Glomerular visceral epithelial cell (primary cell): Measurements from ENCODE around the gene MYO18B.

Source experiments
- DNase-seq: peaks from one replicate; pipeline ENCODE4 v3.0.0-alpha.2; 2016; ENCODE audit errors: extremely low spot score

The MYO18B gene

GRCh38 chr22:25749420-25750169 lies 7.6 kb downstream of the MYO18B start:
- DNase-seq, result no peak

DNA sequence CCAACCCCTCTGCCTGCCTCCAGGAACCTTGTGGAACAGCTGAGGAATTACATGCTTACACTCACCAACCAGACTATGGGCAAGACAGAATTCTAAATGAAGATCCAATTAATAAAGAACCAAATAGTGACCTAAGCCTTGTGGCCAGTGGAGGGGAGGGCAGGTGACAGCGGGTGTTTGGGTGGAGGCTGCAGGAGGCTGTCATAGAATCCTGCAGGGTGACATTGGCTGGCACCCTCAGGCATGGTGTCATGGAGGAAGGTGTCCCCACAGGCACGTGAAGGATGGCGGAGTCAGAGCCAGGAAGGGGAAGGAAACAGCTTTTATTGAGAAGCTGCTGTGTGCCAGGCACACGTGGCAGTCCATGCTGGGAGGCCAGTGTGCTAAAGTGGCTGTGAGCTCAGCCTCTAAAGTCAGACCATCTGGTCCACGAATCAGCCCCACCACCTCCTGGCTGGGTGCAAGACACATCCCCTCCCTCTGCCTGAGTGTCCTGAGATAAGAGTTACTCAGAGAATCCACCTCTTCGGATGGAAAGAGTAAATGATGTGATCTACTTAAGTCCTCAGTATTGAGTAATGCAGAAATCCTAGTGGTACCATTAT lies 8.7 kb downstream of the MYO18B start:
- no peak for DNase-seq

- no peak for DNase-seq
Observed at GRCh38 chr22:25751174-25751581, 9.2 kb downstream of the MYO18B start.

DNA sequence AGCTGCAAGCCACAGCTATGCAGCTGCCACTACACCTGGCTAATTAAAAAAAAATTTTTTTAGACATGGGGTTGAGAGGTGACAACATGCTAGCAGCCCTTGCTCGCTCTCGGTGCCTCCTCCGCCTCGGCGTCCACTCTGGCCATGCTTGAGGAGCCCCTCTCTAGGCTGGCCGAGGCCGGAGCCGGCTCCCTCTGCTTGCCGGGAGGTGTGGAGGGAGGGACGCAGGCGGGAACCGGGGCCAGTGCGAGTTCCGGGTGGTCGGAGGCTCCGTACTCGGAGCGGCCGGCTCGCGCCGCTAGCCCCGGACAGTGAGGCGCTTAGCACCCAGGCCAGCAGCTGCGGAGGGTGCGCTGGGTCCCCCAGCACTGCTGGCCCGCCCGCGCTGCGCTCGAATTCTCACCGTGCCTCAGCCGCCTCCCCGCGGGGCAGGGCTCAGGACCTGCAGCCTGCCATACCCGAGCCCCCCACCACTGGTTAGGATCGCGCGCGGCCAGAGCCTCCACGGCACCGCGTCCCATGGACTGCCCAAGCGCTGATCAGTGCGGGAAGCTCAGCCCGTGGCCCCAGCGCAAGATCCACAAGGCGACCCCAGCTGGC lies 10.7 kb downstream of the MYO18B start:
- DNase-seq, result no peak

GRCh38 chr22:25753252-25753651 lies 11.3 kb downstream of the MYO18B start:
- no peak for DNase-seq

DNA sequence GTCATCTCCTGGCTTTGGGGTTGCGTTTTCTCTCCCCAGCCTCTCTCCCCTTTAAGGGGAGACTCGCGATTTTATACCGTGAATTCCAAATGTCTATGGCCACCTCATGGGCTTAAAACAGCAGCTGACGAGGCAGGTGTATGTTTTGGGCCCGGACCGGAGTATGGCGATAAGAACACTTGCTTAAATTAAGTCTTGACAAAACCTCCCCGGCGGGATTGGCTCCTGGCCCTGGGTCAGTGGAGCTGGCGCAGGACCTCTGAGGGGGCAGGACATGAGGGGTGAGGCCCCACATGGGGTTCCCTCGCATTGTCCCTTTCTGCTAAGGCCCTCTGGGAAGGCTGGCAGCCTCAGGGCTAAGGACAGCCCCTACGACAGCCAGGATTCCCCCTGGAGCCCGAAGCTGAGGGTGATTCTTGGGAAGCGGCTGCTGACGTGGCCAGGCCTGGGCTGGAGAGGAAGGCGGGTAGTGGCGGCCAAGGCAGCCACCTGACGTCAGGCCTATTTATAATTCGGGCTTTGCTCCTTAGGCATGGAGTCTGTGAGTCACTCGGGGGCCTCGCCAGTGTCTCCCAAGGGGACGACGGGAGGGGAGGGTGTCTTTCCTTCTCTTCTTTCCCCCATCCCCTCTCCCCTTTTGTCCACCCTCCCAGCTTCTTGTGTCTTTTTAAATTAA lies 12.7 kb downstream of the MYO18B start:
- DNase-seq, result no peak

DNA sequence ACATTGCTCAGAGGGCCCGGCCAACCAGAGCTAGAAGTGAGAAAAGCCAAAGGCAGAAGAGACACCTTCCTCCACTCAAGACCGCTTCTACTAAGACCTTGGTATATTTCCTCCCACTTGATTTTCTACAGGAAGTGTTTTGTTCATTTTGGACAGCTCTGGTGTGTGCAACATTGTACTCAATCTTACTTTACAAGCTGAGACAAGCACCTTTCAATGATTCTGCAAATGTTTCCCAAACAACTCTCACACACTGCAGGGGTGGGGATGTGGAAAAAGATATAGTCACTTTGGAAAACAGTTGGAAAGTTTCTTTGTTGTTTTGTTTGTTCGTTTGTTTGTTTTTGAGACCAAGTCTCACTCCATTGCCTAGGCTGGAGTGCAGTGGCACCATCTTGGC lies 15.7 kb downstream of the MYO18B start:
- no peak for DNase-seq

DNA sequence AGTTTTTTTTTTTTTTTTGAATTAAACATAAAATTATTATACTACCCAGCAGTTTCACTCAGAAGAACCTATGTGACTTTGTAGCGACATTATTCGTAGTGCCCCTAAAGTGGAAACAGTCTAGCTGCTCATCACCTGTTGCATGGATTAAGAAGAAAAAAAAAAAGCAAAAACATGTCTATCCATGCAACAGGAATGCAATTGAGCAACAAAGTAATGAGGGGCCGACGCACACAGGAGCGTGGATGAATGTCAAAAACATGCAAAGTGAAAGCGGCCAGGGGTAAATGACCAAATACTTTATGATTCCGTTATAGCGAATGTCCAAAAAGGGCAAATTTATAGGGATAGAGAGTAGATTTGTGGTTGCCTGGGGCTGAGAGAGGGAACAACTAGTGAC lies 16.3 kb downstream of the MYO18B start:
- no peak for DNase-seq

DNA sequence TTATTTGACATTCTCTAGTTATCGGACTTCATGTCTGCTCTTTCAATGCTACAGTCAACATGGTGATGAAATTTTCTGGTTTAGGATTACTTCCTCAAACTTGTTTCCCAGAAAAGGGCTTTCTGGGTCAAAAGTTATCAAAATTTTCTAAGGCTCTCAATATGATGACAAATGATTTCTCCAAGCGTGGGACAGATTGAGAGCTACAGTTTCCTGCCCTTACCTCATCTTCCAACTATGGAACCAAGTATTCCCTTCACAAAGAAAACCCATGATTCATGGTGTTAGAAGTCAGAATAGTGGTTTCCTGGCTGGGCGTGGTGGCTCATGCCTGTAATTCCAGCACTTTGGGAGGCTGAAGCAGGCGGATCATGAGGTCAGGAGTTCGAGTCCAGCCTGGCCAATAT lies 17.8 kb downstream of the MYO18B start:
- DNase-seq, result peak; percentile 87

GRCh38 chr22:25760294-25760693 lies 18.3 kb downstream of the MYO18B start:
- no peak for DNase-seq

DNA sequence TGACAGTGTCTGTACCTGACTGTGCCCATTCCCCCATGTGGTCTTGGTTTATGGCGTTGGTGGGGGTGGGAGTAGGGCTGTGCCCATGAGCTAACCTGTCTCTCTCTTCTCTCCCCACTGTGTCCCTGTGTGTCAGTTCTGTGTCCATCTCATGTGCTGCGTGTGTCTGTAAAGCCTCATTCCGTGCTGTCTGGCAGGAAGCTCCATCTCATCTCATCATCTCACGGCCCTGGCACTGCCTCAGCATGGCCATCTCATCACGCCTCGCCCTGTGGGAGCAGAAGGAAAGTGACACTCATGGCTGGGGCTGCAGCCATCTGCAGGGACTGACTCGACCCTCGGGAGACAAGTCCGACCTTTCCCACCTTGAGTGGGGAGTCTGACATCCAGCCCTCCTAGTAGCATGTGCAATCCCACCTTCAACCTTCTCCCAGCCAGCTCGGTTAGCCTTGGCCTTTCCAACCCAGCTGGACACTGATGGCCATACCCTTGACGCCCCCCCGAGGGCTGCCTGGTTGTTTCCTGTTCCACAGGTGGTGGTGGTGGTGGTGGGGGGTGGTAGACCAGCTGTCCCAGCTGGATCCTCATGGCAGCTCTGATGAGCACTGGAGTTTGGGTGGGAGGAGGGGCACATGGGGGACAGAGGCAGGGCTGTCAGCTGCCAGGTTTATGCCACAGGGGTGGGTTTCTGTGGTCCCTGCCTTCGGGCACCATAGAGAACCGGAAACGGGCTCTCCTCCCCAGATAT lies 19.0 kb downstream of the MYO18B start:
- DNase-seq, result no peak

DNA sequence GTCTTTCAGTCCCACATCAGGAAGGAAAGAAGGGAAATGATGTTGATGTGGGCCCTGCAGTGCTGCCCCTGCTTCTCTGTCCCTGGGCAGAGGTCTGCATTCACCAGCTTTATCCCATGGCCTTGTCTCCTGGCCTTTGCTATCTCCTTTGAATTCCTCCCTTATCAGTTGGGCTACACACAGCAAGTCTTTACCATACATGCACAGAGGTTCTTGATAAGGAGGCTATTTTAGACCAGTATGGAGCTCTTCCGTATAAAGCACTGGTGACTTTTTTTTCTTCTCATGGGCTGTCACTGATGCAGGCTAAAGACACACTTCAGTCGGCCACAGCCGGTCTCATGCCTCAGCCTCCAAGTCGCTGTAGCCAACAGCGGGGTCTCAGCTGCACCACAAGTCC lies 20.2 kb downstream of the MYO18B start:
- no peak for DNase-seq

GRCh38 chr22:25763239-25763777 lies 21.3 kb downstream of the MYO18B start:
- DNase-seq, result no peak

- no peak for DNase-seq
Observed at GRCh38 chr22:25764270-25765015, 22.5 kb downstream of the MYO18B start.

DNA sequence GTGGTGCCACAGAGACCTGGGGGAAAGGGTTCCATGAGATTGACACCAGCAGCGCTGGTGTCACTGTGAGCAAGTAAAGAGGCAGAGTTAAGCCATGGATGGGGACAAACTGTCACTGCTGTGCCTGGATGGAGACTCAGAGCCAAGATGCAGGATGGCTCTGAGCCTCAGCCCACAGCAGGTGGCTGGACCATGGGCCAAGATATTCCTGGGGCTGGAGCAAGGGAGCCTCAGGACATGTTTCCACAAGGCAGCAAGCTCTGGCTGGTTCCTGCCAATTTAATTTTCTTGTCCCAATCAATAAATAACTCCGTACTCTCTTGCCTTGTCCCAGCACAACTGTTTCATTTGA lies 23.0 kb downstream of the MYO18B start:
- DNase-seq, result no peak

- DNase-seq, result no peak
Observed at GRCh38 chr22:25765801-25766200, 23.8 kb downstream of the MYO18B start.

DNA sequence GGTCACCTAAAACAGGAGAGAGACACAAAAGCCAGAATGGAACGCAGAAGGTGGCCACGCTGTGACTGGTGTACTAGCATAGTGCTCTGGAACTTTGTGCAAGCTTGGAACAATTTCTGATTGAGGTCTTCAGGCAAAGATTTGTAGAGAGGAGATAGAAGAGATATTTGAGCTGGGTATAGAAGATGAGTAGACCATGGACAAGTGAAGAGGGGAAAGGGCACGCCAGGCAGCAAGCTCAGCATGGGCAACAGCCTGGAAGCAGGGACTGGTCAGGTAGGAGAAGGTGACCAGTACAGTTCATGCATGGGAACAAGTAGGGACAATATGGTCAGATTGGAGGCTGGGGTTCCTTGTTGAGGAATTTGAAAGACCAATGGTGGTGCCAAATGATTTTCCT lies 24.4 kb downstream of the MYO18B start:
- no peak for DNase-seq

DNA sequence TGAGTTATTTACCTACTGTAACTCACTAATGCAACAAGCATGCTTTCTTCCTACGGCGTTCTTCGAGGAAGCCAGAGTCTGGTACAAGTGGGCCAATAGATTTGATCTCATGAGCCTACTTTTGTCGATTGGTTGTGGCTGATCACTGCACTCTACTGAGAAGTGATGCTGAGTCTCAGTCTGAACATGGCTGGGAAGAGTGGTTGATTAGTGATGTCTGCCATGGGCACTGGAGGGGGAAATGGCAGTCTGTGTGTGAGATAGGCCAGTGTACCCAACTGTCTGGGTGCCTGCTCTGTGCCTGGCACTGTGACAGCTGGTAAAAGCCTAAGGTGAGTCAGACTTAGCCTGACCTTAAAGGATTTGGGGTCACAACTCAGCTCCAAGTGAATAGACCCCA lies 28.3 kb downstream of the MYO18B start:
- no peak for DNase-seq

GRCh38 chr22:25772288-25772687 lies 30.3 kb downstream of the MYO18B start:
- DNase-seq, result no peak

DNA sequence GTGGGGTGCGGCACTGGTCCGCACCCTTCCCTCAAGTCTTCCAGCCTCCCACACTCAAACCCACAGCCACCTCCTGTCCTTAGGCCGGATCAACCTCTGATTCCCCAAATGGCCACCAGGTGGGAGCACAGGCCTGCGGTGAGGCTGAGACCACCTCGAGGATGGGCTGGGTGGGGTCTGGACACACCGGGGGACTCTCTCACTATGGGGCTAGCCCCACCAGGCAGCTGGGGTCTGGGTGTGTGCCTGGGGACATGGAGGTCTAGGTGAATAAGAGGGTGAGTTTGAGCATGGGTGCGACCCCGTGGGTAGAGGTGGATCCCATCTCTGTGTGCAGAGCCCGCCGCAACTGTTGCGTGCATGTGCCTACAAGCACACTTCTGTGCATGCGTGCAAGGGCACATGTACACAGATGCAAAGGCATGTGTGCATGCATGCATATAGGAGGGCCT lies 32.6 kb downstream of the MYO18B start:
- DNase-seq, result no peak

- peak; percentile 60 for DNase-seq
Observed at GRCh38 chr22:25775531-25775930, 33.5 kb downstream of the MYO18B start.
